H9 (cell line): ENCODE results near the gene MT3. TPM values are rescaled to one million over a fixed set of nuclear protein-coding genes. Genes with fewer than 3 reads are reported as not detected.

ENCODE experiments used
- DNase-seq: peaks from one replicate; pipeline ENCODE4 v3.0.0-alpha.2; 2017
- H2AFZ ChIP-seq: one replicate; pipeline ENCODE4 v1.6.1; 2013; ENCODE audit warnings: mild to moderate bottlenecking, low read length, control low read depth, moderate library complexity
- H2AK5ac ChIP-seq: 2 replicates; pipeline ENCODE4 v1.6.1; 2013; ENCODE audit warnings: low read length, control low read depth, mixed read lengths; ENCODE audit not compliant: insufficient read length
- H2BK120ac ChIP-seq: one replicate; pipeline ENCODE4 v1.6.1; 2013; ENCODE audit warnings: low read depth, mild to moderate bottlenecking, low read length, control low read depth, inconsistent platforms; ENCODE audit not compliant: poor library complexity, severe bottlenecking
- H2BK12ac ChIP-seq: 2 replicates; pipeline ENCODE4 v1.6.1; 2013; ENCODE audit warnings: low read length, control low read depth, mixed read lengths, low read depth; ENCODE audit not compliant: insufficient read length
- H2BK15ac ChIP-seq: 2 replicates; pipeline ENCODE4 v1.6.1; 2013; ENCODE audit warnings: low read depth, low read length, control low read depth
- H2BK20ac ChIP-seq: one replicate; pipeline ENCODE4 v1.6.1; 2013; ENCODE audit warnings: low read depth, mild to moderate bottlenecking, low read length, control low read depth, inconsistent platforms; ENCODE audit not compliant: poor library complexity, severe bottlenecking
- H2BK5ac ChIP-seq: 2 replicates; pipeline ENCODE4 v1.6.1; 2013; ENCODE audit warnings: low read length, control low read depth, mixed read lengths; ENCODE audit not compliant: insufficient read length
- H3K14ac ChIP-seq: 2 replicates; pipeline ENCODE4 v1.6.1; 2013; ENCODE audit warnings: low read length, control low read depth; ENCODE audit not compliant: insufficient read depth
- H3K18ac ChIP-seq: 2 replicates; pipeline ENCODE4 v1.6.1; 2013; ENCODE audit warnings: low read depth, mild to moderate bottlenecking, mixed read lengths, low read length, control low read depth; ENCODE audit not compliant: insufficient read length
- H3K23ac ChIP-seq: 2 replicates; pipeline ENCODE4 v1.6.1; 2013; ENCODE audit warnings: low read length, control low read depth, mixed read lengths, low read depth; ENCODE audit not compliant: insufficient read length
- H3K23me2 ChIP-seq: 2 replicates; pipeline ENCODE4 v1.6.1; 2013; ENCODE audit warnings: low read depth, mild to moderate bottlenecking, mixed read lengths, low read length, control low read depth; ENCODE audit not compliant: insufficient read length, poor library complexity, severe bottlenecking
- H3K27ac ChIP-seq: 2 replicates; pipeline ENCODE4 v1.5.1; 2013; ENCODE audit warnings: low read length, control low read depth, mixed read lengths, low read depth; ENCODE audit not compliant: insufficient read length
- H3K27me3 ChIP-seq: 2 replicates; pipeline ENCODE4 v1.6.1; 2013; ENCODE audit warnings: low read length, control low read depth, inconsistent platforms; ENCODE audit not compliant: insufficient read depth
- H3K4ac ChIP-seq: 2 replicates; pipeline ENCODE4 v1.6.1; 2013; ENCODE audit warnings: low read depth, mild to moderate bottlenecking, control low read depth, inconsistent platforms, low read length, moderate library complexity
- H3K4me1 ChIP-seq: 2 replicates; pipeline ENCODE4 v1.6.1; 2013; ENCODE audit warnings: low read length, control low read depth, inconsistent platforms; ENCODE audit not compliant: insufficient read depth
- H3K4me2 ChIP-seq: 2 replicates; pipeline ENCODE4 v1.6.1; 2013; ENCODE audit warnings: low read length, control low read depth, mixed read lengths; ENCODE audit not compliant: insufficient read length, insufficient read depth
- H3K56ac ChIP-seq: 2 replicates; pipeline ENCODE4 v1.6.1; 2013; ENCODE audit warnings: low read depth, mild to moderate bottlenecking, mixed read lengths, low read length, control low read depth; ENCODE audit not compliant: insufficient read length
- H3K79me1 ChIP-seq: 2 replicates; pipeline ENCODE4 v1.6.1; 2013; ENCODE audit warnings: low read depth, mild to moderate bottlenecking, moderate library complexity, low read length, control low read depth, inconsistent platforms; ENCODE audit not compliant: insufficient read depth, poor library complexity, severe bottlenecking
- H3K79me2 ChIP-seq: 2 replicates; pipeline ENCODE4 v1.6.1; 2013; ENCODE audit warnings: low read length, control low read depth, inconsistent platforms; ENCODE audit not compliant: insufficient read depth
- H3K9ac ChIP-seq: 2 replicates; pipeline ENCODE4 v1.6.1; 2013; ENCODE audit warnings: low read length, control low read depth, mixed read lengths; ENCODE audit not compliant: insufficient read length; ENCODE audit errors: extremely low read depth
- H3K9me3 ChIP-seq: one replicate; pipeline ENCODE4 v1.6.1; 2013; ENCODE audit warnings: low read depth, low read length, inconsistent platforms; ENCODE audit not compliant: control insufficient read depth
- H3T11ph ChIP-seq: one replicate; pipeline ENCODE4 v1.6.1; 2013; ENCODE audit warnings: mild to moderate bottlenecking, low read length, control low read depth, inconsistent platforms
- H4K20me1 ChIP-seq: one replicate; pipeline ENCODE4 v1.6.1; 2013; ENCODE audit not compliant: control insufficient read depth, insufficient read length, insufficient read depth
- H4K5ac ChIP-seq: 2 replicates; pipeline ENCODE4 v1.6.1; 2013; ENCODE audit warnings: low read depth, mild to moderate bottlenecking, mixed read lengths, low read length, control low read depth; ENCODE audit not compliant: insufficient read length
- H4K8ac ChIP-seq: replicated peaks from 2 replicates; pipeline ENCODE4 v1.6.1; 2013; ENCODE audit warnings: low read length, control low read depth, mixed read lengths, low read depth; ENCODE audit not compliant: insufficient read length
- H4K91ac ChIP-seq: 2 replicates; pipeline ENCODE4 v1.6.1; 2013; ENCODE audit warnings: low read depth, mild to moderate bottlenecking, moderate library complexity, mixed read lengths, low read length, control low read depth; ENCODE audit not compliant: insufficient read length
- H3K27ac Mint-ChIP-seq, 3 experiments: 2 replicates in 2 of 3; 3 replicates in 1 of 3; pipeline ENCODE4 v1.8.0; 2020 to 2021; ENCODE audit warnings: mixed read lengths in 3 of 3, mild to moderate bottlenecking in 1 of 3, moderate library complexity in 1 of 3
- H3K27me3 Mint-ChIP-seq: 2 replicates; pipeline ENCODE4 v1.8.0; 2021; ENCODE audit warnings: low read depth, mild to moderate bottlenecking, moderate library complexity, mixed read lengths
- H3K36me3 Mint-ChIP-seq, 3 experiments: 2 replicates in 2 of 3; 3 replicates in 1 of 3; pipeline ENCODE4 v1.8.0; 2020 to 2021; ENCODE audit warnings: low read depth in 3 of 3, mixed read lengths in 3 of 3; ENCODE audit not compliant: insufficient read depth in 1 of 3
- H3K4me1 Mint-ChIP-seq, 2 experiments: 2 replicates each; pipeline ENCODE4 v1.8.0; 2020; ENCODE audit warnings: mixed read lengths in 2 of 2
- H3K4me3 Mint-ChIP-seq, 2 experiments: 2 replicates in 1 of 2; 3 replicates in 1 of 2; pipeline ENCODE4 v1.8.0; 2020 to 2021; ENCODE audit warnings: mild to moderate bottlenecking in 2 of 2, mixed read lengths in 2 of 2, moderate library complexity in 1 of 2
- H3K9me3 Mint-ChIP-seq, 2 experiments: 2 replicates in 1 of 2; 3 replicates in 1 of 2; pipeline ENCODE4 v1.8.0; 2020; ENCODE audit warnings: mild to moderate bottlenecking in 2 of 2, mixed read lengths in 2 of 2, moderate library complexity in 1 of 2
- WGBS: extraction: QIAGEN DNeasy Blood & Tissue Kit; methylation state at CpG from one replicate; pipeline ENCODE4 v1.1.7; 2013; ENCODE audit warnings: missing lambda C conversion rate, low lambda C conversion rate, mixed read lengths; ENCODE audit not compliant: insufficient read length; ENCODE audit errors: extremely low coverage; 5-methylcytosine and 5-hydroxymethylcytosine counted together
- total RNA-seq: library from RNA; stranded (reverse); gene quantifications from 2 replicates; pipeline ENCODE4 v1.2.1, GENCODE V29; 2021
- TF ChIP-seq, protein P1 (sequence below): fragments of 200-600 bp; sonication (generic); conservative IDR thresholded peaks from 3 replicates; pipeline ENCODE4 v1.8.0; 2021; ENCODE audit warnings: antibody characterized with exemption, mild to moderate bottlenecking

The MT3 gene
- total RNA-seq, 1 experiment from 2014 or later = not detected

DNA sequence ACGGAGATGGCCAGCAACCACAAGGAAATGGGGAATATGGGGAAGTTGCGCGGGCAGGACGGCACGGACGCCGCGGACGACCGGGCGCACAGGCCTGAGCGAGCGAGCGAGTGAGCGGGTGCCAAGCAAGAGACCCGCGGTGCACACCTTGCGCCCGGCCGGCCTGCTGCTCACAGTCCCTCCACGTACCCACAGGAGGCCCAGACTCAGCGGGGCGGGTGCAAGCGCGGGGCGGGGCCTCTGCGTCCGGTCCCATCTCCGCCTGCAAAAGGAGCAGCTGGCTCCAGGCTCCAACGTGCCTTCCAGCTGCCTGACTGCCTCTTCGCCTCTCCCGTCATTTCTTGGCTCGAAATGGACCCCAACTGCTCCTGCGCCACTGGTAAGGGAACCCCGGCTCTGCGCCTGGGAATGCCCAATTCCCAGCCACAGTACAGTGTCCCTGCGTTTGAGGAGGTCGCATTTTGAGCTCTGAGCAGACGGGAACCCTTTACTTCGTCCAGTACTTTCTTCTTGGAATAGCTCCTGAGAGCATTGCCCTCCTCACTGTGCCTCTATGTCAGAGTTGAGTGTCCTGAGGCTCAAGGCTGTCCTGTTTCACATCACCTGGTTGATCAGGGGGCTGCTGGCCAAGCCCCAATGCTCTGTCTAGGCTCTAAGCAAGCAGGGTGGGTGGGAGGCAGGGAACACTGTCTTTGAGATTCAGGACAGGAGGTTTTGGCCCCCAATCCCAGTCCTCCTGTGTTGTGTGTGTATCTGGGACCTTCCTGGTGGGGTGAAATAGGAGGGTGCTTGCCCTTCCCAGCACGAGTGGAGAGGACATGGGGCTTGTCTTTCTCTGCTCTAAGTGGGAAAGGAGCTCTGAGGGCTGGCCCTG, 28.1 kb downstream of the MT3 start:
- DNase-seq = peak; percentile 76

More for the DNA sequence above, 28.1 kb downstream of the MT3 start:
- Histone ChIP-seq H3K4me2 (peak overlapping the region; percentile 60), H4K91ac (no peak overlapping the region), H3K18ac (no peak overlapping the region), H4K8ac (no peak overlapping the region), H3K9ac (no peak overlapping the region), H2BK20ac (no peak overlapping the region), H3K9me3 (no peaks in the 10 kb centered on the region), H4K5ac (no peak overlapping the region), H3K79me1 (no peaks in the 10 kb centered on the region), H3K4ac (no peak overlapping the region), H3K14ac (no peak overlapping the region), H2BK15ac (no peak overlapping the region), H4K20me1 (no peaks in the 10 kb centered on the region), H3K23ac (no peak overlapping the region), H2AFZ (no peak overlapping the region), H3T11ph (no peak overlapping the region), H2BK12ac (no peak overlapping the region), H2BK120ac (no peak overlapping the region), H3K79me2 (no peaks in the 10 kb centered on the region), H3K23me2 (peaks cover 8% of the 10 kb centered on the region), H3K27me3 (peaks cover 44% of the 10 kb centered on the region; the same call in 1 of the 2 replicates), H2BK5ac (no peak overlapping the region), H3K56ac (no peak overlapping the region), H2AK5ac (no peak overlapping the region), H3K4me1 (no peaks in the 10 kb centered on the region; the same call in 1 of the 2 replicates), H3K27ac (no peak overlapping the region)
- H3K36me3 Mint-ChIP-seq = peaks cover 0 to 2% (median 0%) of the 10 kb centered on the region in 3 experiments; a peak in 3 of 7 replicates
- H3K27me3 Mint-ChIP-seq = peaks cover 82% of the 10 kb centered on the region
- WGBS = no CpG with 5 or more reads among the region's 41 CpGs
- peaks cover 0 to 5% of the 10 kb centered on the region in 2 experiments; a peak in 1 of 5 replicates for H3K9me3 Mint-ChIP-seq
- no peak overlapping the region for H3K27ac Mint-ChIP-seq
- peaks cover 40 to 54% of the 10 kb centered on the region in 2 experiments for H3K4me1 Mint-ChIP-seq
- peak overlapping the region; percentile 72 to 89 for H3K4me3 Mint-ChIP-seq
- TF ChIP-seq, protein P1, sequence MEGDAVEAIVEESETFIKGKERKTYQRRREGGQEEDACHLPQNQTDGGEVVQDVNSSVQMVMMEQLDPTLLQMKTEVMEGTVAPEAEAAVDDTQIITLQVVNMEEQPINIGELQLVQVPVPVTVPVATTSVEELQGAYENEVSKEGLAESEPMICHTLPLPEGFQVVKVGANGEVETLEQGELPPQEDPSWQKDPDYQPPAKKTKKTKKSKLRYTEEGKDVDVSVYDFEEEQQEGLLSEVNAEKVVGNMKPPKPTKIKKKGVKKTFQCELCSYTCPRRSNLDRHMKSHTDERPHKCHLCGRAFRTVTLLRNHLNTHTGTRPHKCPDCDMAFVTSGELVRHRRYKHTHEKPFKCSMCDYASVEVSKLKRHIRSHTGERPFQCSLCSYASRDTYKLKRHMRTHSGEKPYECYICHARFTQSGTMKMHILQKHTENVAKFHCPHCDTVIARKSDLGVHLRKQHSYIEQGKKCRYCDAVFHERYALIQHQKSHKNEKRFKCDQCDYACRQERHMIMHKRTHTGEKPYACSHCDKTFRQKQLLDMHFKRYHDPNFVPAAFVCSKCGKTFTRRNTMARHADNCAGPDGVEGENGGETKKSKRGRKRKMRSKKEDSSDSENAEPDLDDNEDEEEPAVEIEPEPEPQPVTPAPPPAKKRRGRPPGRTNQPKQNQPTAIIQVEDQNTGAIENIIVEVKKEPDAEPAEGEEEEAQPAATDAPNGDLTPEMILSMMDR = no peak
